Measurements from ENCODE around the gene CATSPERD.
"Not testable (repeated sequence)": the region's sequence is repeated elsewhere in the genome, so short reads cannot be mapped to it uniquely, and the experiment has no call there.

The CATSPERD gene

GRCh38 chr19:5696196-5697021 is 24.0 kb upstream of the CATSPERD start:
- no peak for DNase-seq (ENCODE audit: low read depth)
- no peak overlapping the region for H3K4me3 ChIP-seq (ENCODE audit: low read depth, low read length)
- TF ChIP-seq, protein P1, sequence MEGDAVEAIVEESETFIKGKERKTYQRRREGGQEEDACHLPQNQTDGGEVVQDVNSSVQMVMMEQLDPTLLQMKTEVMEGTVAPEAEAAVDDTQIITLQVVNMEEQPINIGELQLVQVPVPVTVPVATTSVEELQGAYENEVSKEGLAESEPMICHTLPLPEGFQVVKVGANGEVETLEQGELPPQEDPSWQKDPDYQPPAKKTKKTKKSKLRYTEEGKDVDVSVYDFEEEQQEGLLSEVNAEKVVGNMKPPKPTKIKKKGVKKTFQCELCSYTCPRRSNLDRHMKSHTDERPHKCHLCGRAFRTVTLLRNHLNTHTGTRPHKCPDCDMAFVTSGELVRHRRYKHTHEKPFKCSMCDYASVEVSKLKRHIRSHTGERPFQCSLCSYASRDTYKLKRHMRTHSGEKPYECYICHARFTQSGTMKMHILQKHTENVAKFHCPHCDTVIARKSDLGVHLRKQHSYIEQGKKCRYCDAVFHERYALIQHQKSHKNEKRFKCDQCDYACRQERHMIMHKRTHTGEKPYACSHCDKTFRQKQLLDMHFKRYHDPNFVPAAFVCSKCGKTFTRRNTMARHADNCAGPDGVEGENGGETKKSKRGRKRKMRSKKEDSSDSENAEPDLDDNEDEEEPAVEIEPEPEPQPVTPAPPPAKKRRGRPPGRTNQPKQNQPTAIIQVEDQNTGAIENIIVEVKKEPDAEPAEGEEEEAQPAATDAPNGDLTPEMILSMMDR (IDR thresholded peaks at IDR 0.05; ENCODE audit: control insufficient read depth, extremely low read depth, insufficient read depth): no peak

GRCh38 chr19:5697022-5697889 is 23.2 kb upstream of the CATSPERD start:
- TF ChIP-seq, protein P1 (IDR thresholded peaks at IDR 0.05; ENCODE audit: control insufficient read depth, extremely low read depth, insufficient read depth): no peak
- no peak for DNase-seq (ENCODE audit: low read depth)
- H3K4me3 ChIP-seq (ENCODE audit: low read depth, low read length): no peak overlapping the region

DNA sequence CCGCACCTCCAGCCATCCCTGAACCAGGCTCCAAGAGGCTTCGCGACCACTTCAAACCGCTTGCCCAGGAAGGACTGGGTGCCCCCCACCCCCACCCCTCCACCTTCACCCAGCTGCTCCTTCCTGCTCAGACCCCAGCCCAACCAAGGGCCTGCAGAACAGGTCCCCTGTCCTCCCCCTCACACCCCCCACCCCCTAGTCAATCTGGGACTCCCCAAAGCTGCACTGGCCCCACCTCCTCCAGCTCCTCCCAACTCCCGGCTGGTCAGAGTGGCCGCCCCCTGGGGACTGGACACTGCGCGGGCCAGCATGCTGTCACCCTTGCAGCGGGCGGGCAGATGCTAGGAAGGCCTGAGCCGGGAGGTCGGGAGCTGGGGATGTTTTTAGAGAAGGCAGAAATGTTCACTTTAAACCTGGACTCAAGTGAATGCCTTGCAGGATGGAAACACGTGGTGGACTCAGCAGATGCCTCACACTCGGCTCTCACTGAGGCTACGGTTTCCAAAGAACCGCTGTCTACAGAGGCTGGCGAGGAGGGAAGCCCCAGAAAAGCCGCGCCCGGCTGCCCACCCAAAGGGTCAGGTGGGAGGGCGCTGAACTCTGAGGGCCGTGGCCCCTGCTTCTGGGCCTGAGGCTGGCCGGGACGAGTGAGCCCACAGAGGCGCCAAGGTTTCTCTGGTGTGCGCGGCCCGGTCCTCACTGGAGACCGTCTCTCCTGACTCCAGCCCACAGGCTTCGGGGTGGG is 22.4 kb upstream of the CATSPERD start:
- no peak overlapping the region for H3K4me3 ChIP-seq (ENCODE audit: low read depth, low read length)
- no peak for DNase-seq (ENCODE audit: low read depth)
- TF ChIP-seq, protein P1 (IDR thresholded peaks at IDR 0.05; ENCODE audit: control insufficient read depth, extremely low read depth, insufficient read depth): no peak

- H3K4me3 ChIP-seq (ENCODE audit: low read depth, low read length): no peak overlapping the region
- DNase-seq (ENCODE audit: low read depth): no peak
- TF ChIP-seq, protein P1 (IDR thresholded peaks at IDR 0.05; ENCODE audit: control insufficient read depth, extremely low read depth, insufficient read depth): no peak
Observed at GRCh38 chr19:5698635-5699422, 21.6 kb upstream of the CATSPERD start.

GRCh38 chr19:5700455-5701092 is 19.9 kb upstream of the CATSPERD start:
- DNase-seq (ENCODE audit: low read depth): no peak

DNA sequence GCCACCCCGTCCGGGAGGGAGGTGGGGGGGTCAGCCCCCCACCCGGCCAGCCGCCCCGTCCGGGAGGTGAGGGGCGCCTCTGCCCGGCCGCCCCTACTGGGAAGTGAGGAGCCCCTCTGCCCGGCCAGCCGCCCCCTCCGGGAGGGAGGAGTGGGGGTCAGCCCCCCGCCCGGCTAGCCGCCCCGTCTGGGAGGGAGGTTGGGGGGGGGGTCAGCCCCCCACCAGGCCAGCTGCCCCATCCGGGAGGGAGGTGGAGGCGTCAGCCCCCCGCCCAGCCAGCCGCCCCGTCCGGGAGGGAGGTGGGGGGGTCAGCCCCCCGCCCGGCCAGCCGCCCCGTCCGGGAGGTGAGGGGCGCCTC is 18.4 kb upstream of the CATSPERD start:
- not testable (repeated sequence) for H3K4me3 ChIP-seq (ENCODE audit: low read depth, low read length); DNase-seq (ENCODE audit: low read depth)

More at GRCh38 chr19:5700455-5701092, 19.9 kb upstream of the CATSPERD start:
- H3K4me3 ChIP-seq (ENCODE audit: low read depth, low read length): no peak overlapping the region
- TF ChIP-seq, protein P1 (IDR thresholded peaks at IDR 0.05; ENCODE audit: control insufficient read depth, extremely low read depth, insufficient read depth): no peak
